Astrocyte (in vitro differentiated cells and primary cell): ENCODE measurements around the gene HES5.
A peak's percentile ranks its signal among the peaks of the same experiment; 100 is the strongest.

Experiments
- CTCF ChIP-seq: IDR thresholded peaks from 2 replicates; pipeline ENCODE4 v1.5.1; 2011; ENCODE audit warnings: low read depth, mild to moderate bottlenecking, inconsistent platforms, low read length, moderate library complexity; ENCODE audit not compliant: insufficient read depth
- EZH2 ChIP-seq: IDR thresholded peaks from 2 replicates; pipeline ENCODE4 v1.6.1; 2012; ENCODE audit warnings: mild to moderate bottlenecking, low read length, inconsistent platforms; ENCODE audit not compliant: insufficient read depth

- TF ChIP-seq CTCF (no peak), EZH2 (peak; percentile 95)
Measured at GRCh38 chr1:2529784-2530512, at the start of gene HES5.
